GM21367 (cell line): Measurements from ENCODE around the gene BTBD19.
"Not testable (repeated sequence)": the region's sequence is repeated elsewhere in the genome, so short reads cannot be mapped to it uniquely, and the experiment has no call there.

Experiments
- ATAC-seq: cut with Tn5 transposase; IDR thresholded peaks from one replicate; pipeline ENCODE4 v1.9.1; 2021; ENCODE audit not compliant: unreplicated experiment

BTBD19 gene

DNA sequence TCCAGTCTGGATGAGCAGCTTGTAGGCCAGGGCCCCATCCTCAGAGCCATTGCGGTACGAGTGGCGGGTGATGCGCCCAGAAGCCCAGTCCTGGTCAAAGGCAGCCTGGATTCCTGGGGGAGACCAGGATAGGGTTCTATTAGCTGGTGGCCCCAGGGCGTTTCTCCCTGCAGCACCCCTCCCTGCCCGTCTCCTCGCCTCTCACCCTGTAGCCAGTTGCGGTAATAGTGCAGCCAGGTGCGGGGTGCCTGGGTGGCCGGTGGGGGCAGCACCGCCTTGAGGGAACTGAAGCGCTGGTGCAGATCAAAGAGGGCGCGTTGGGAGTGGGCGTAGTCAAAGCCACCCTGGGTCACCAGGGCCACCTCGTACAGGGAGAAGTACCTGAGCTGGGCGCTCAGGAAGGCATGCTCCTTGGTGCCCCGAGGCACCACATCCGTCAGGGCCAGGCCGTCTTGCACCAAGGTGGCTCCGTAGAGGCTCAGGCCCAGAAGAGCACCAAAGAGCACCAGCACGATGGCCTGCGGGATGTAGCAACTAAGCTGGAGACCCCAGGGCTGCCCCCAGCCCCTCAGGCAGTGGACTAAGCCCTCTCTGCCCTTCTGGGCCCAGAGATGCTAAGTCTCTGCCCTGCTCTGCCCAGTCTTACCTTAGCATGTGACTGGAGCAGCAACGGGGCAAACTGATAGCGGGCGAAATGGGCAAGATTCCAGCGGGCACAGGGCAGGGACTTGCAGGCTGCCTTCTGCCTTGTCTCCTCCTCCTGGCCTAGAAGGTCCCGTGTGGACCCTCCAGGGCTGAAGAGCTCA, 19.1 kb downstream of the BTBD19 start:
- no peak for ATAC-seq

DNA sequence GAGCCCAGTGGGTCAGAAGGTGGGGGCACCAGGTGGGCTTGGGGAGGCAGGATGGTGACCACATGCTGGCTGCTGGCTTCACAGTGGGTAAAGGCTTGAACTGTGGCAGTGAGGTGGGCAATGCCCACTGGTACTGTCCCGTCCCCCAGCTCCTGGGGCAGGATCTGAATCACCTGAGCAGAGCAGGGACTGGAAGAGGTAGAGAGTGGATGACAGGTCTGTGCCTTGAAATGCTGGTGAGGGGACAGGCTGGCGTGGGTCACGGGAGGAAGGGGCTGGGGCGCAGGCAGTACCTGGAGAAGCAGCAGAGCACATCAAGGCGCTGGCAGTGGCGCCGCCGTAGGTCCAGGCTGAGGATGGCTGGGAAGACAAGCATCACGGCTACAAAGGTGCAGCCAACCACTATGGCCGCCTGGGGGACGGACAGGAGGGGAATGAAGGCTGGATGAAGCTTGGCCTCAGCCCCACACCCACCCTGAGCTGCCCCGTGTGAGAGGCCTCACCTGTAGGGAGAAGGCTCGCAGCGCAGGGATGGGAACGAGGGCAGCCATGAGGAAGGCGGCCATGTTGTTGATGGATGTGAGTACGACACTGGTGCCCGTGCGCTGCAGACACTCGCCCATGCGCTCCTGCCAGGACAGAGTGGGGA, 19.8 kb downstream of the BTBD19 start:
- ATAC-seq, result no peak

DNA sequence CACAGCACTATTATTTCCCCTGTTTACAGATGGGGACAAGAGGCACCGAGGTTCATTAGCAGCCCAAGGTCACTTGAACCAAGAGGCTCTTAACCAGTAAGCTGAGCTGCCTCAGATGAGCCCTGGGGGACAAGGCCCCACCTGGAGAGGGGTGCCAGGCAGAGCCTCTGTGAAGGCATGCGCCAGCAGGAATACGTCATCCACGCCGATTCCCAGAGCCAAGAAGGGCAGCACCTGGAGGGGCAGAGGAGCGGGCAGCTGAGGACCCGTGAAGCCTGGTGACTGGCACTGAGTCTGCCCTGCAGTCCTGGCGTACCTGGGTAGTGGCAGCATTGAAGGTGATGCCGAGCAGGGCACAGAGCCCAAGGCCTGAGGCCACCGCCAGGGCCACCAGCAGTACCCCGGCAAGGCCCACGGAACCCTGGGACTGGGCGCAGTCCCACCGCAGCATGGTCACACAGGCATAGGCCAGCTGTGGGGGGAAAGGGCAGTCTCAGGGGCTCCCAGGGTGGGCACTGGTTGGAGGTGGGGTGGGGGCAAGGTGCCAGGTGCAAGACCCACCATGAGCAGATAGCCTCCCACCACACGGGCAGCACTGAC, 20.6 kb downstream of the BTBD19 start:
- no peak for ATAC-seq

DNA sequence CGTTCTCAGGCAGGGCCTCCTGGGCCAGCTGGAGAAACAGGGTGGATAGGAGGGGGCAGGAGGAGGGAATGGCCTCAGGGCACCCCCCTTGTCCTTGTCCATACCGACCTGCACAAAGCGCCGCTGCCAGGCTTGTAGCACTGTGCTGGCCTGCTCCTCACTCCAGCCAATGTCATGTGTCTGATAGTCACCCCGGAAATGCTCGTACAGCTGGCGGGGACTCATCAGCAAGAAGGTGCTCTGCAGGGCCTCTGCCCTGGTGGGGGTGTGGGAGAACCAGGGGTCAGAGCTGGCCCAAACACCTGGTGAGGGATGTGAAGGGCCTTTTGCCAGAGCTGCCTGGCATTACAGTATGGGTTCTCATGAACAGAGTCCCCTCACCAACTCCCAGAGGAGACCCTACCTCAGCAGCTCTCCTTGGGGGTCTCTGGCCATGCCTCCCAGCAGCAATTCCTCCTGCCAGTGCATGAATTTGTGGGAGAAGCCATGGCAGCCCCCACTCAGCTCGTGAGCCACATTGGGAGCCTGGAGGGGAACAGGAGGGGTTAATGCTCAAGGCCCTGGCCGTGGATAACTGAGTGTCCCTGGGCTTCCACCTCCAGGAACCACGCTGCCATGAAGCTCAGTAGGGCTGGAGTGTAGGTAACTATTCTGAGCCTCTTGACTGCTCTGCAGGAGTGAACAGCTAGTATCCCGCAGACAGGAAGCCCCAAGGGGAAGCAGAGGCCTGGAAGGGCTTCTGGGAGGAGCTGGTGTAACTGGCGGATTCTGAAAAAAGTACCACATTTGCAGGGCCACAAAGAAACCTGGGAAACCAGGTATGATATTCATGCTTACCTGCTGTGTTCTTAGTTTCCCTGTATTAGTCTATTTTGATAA, 21.4 kb downstream of the BTBD19 start:
- ATAC-seq, result no peak

DNA sequence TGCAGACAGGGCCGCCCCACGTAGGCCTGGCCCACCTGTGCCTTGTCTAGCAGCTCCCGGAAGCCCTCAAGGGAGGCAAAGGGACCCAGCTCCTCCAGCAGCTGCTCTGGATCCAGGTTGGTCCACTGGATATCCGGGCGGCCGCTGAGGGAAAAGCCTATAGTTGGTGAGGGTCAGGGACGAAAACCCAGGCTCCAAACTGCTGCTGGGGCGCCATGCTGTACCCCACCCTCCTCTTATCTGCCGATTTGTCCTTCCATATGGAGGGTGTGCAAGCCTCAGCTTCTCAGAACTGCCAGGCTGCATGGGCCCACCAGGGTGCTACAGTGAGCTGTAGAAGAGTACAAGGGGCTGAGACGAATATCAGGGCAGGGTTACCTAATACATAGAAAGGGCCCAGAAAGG, 22.6 kb downstream of the BTBD19 start:
- no peak for ATAC-seq

DNA sequence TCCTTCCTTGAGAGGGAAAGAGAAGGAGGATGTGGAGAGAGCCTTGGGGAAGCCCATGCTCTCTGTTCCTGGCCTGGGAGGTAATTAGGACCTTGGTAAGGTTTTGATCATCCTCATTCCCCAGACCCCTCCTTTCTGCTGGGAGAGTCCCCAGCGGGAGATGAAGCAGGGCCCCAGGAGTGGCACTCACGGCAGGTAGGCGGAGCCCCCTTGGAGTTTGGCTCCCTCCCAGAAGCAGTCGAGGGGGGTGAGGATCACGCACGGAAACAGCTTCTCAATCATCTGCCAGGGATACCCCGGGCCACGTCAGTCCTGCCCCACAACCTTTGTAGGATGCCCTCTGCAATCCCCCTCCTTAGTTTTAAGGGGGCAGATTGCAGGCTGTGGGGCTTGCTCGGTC, 23.2 kb downstream of the BTBD19 start:
- ATAC-seq, result no peak

DNA sequence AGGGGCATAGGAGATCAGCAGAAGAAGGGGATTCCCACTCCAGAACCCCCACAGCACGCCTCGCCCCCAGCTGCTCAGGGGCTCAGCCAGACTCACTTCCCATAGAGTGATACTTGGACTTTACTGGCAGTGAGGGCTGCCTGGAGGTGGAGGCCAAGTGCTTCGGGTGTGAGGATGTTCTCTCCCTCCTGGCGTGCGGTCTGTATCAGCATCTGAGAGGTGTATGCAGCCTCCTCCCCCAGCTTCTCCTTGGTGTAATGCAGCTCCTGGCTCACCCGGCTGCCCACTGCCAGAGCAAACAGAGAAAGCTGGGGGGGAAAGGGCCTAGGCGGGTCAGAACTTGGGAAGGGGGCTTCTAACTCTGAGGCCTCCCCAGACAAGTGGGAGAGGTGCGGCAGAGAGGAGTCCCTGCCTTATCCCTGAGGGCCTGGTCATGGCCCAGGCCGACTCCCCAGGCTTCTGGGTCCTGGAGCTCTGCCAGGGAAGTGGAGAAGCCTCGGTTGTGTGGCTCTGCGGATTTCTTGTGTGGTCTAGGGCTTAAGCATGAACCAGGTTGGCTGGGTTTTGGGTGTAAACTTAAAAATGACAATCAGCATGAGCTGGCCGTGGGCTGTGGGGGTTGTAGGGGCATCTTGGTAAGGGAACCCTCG, 23.9 kb downstream of the BTBD19 start:
- ATAC-seq, result no peak

DNA sequence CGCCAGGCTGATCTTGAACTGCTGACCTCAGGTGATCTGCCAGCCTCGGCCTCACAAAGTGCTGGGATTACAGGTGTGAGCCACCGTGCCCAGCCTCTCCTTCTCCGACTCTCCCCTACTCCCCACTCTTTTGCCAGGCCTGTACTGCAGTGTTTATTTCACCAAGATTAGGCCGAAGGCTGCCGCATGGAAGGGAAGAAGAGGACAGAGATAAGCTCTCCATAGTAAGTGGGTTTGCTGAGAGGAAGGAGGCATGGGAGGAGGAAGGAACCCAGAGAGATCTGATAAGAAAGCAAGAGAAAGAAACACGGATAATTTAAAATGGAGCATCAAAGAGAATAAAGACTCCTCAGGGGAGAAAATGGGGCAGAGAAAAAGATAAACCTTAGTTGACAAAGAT, 26.0 kb downstream of the BTBD19 start:
- ATAC-seq, result no peak

DNA sequence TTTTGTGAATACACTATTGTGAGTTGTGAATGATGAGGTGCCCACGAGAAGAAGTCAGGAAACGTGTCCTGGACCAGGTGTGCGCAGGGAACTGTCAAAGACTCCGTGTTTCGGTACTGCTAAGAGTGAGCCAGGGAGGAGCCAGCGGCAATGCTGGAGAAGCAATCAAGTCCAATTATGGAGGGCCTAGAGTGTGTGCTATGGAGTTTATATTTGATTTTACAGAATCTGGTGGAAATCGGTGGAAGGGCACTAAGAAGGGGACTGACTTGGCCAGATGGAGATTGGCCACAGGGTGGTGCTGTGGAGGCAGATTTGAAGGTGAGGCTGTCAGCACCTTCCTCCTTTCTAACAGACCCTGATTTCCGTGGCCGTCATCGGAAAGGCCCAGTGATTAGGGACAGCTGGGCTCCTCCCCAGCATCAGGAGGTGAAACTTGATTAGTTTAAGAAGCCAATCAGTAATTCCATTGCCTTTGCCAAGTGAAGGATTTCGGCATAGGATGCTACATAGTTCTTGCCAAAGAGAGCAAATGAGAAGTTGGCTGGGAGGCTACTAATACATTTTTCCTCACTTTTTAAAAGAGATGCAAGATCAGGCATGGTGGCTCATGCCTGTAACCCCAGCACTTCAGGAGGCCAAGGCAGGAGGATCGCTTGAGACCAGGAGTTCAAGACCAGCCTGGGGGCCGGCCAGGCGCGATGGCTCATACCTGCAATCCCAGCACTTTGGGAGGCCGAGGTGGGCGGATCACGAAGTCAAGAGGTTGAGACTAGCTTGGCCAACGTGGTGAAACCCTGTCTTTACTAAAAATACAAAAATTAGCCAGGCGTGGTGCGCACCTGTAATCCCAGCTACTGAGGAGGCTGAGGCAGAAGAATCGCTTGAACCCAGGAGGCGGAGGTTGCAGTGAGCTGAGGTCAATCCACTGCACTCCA, 27.7 kb downstream of the BTBD19 start:
- peak; percentile 71 for ATAC-seq

DNA sequence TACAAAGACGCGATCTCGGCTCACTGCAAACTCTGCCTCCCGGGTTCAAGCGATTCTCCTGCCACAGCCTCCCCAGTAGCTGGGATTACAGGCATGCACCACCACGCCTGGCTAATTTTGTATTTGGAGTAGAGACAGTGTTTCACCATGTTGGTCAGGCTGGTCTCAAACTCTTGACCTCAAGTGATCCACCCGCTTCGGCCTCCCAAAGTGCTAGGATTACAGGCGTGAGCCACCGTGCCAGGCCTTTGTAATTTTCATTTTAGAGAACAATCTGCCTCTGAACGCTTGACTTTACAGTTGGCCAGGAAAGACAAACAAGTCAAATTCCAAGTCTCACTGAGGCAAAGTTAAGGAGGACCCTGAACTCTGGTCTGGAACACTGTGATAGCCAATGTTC, 30.0 kb downstream of the BTBD19 start:
- ATAC-seq, result not testable (repeated sequence)

DNA sequence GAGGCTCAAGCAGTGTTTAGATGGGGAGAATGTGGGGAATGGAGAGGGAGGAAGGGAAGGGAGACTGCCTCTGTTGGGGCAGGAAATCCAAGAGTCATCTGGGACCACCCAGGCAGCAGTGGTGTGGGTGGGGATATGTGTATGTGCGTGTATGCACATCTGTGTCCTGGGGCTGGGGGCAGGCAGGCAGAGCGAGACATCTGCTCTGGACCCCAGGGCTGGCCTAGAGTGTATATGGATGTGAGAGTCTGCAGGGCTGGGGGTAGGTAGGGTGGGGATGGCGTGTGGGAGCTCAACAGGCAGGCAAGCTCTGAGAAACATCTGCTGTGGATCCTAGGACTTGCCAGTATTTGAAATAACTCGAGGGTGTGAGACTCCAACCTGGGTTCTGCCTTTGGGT, 31.3 kb downstream of the BTBD19 start:
- no peak for ATAC-seq

DNA sequence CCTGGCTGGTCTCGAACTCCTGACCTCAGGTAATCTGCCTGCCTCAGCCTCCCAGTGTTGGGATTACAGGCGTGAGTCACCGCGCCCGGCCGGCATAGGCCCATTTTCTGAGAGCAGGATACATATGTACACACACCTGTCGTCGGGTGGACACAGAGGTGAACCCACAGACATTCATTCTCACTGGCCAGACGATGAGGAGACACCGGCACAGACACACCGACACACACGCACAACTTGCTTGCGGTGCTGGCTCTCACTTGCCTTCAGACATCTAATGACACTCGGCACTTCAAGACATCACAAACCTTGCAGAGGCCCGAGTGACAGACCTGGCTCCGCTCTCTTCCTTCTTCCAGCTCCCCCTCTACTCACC, 34.2 kb downstream of the BTBD19 start:
- no peak for ATAC-seq

DNA sequence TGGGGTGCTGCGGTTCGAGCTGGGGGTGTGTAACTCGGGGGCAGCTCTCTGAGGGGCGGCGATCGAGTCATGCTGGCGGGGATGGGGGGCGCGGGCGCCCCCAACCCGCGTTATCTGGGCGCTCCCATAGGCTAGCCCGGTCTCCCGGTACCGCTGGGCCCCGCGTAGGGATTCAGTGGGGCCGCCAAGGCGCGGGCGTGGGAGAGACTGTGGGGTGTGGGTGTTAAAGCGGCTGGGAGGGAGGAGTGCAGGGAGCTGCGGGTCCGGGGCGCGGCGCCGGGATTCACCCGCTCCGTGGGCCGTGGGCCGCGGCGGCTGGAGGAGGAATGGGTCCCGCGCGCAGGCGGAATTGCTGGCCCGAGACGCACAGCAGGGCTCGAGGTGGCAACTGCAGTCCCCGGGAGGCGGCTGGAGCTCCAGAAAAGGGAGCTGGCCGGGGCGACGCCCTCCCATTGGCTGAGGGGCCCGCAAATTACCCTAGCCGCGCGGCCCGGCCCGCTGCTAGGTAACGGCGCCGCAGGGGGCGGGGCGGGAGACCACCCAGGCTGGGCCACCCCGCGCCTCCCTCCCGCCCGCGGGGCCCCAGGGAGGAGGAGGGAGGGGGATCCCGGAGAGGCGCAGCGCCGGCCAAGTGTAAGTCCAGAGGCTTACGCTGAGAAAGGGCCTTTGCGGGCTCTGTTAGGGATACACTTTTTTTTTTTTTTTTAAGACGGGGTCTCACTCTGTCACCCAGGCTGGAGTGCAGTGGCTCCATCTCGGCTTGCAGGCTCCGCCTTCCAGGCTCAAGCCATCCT, 34.7 kb downstream of the BTBD19 start, which contains the start of gene PTCH2:
Gene PTCH2, minus strand, starts transcription at position 392 of the 794 bp plus-strand sequence. Its CDS starts 321 bp downstream, at position 71.
- no peak for ATAC-seq

DNA sequence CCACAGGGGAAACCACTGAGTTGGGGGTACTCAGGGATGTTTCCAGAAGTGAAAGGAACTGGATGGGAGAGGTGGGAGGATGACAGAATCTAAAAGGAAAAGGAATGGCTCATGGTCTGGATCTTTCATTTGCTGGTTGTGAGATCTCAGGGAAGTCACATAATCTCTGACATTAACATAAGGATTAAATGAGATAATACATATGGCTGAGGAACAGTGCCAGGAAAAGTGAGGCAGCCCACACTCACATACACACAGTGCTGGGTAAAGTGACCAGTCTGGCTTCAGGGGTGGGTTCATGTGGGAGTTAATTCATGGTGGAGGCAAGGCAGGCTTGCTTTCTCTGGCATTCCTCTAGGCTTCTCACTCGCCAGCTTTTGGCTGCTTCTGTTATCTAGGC, 38.7 kb downstream of the BTBD19 start:
- ATAC-seq, result no peak

DNA sequence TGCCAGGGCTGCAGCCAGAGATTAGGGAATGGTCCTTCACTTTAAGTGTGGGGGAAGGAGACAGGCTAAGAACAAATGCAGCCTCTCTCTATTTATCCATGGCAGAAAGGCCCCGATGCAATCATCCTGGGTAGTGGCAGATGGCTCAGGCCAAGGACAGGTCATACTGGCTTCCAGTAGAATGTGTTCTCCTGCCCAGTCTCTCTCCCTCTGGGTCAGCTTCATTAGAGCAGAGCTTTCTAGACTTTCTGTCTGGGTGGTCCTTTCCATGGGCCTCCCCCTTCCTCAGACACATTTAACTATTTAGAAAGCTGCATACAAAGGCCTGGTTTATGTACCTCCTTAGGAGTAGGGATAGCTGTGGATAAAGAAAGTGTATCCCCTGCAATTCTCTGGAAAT, 39.5 kb downstream of the BTBD19 start:
- no peak for ATAC-seq

DNA sequence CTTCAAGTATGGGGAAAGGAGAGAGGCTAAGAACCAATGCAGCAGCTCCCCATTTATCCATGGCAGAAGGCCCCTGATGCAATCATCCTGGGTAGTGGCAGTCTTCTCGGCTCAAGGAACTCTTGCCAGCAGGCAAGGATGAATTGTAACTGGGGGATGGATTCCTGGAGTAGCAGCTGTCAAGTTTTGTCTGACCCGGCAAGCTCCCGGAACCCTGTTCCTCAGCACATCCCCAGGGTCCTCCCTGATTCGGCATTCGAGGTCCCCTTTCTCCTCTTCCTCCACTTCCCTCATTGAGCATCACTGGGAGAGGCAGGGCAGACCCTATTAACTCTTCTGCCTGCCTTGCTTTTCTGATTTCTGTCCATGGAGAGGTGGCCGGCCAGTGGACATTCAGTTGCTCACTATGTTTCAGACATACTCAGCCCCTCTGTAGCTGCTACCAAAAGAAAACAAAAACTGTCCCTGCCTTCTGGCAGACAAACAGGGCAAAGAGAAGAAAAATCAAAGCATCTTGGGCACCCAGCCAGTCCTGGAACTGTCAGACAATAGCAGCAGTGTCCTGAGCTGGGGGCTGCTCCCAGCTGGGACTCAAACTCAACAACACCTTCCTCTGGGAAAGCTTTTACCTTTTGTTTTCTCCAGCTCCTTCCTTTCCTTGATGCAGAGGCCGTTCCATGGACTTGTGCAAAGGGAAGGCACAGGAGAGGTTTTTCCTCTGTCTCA, 40.3 kb downstream of the BTBD19 start:
- ATAC-seq, result no peak

DNA sequence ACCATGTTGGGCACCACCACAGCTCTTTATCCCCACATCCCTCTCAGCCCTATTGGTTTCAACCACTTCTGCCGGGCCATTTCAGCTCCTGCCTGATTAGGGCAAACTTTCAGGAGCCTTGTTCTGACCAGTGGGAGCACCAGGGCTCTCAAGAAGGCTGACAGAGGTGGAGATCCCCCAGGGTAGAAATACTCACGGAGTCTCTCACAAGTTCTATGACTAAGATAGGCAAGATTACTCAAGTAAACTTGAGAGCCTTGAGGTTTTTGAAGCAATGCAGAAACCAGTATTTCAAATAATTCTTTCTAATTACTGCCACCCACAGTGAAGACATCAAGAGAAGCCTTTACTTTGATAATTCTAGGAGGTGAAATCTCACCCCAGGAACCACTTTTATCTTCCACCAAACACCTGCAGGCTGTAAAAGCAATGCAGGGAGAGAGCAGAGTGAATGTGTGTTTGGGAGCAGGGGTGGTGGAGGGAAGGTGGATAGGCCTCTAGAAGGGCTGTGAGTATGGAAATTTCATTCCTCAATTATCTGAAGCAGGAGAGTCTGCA, 41.3 kb downstream of the BTBD19 start:
- no peak for ATAC-seq

DNA sequence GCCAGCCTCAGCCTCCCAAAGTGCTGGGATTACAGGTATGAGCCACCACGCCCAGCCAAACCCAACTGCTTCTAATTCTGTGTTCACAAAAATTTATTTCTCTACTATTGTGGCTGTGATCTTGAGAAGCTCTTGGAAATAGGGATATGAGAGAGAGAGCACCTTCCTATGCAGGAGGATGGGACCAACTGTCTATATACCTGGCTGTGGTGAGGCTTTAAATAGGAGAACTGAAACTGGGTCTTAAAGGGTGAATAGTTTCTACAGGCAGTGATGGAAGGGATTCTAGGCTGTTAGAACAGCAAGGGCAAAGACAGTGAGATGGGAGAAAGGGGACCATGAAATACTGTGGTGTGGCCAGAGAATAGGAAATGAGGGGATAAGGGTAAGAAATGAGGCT, 43.0 kb downstream of the BTBD19 start:
- no peak for ATAC-seq
